GM19463 (cell line): ENCODE results near the gene CSNK2A1.
A peak's percentile ranks its signal among the peaks of the same experiment; 100 is the strongest.
"Not testable (repeated sequence)": the region's sequence is repeated elsewhere in the genome, so short reads cannot be mapped to it uniquely, and the experiment has no call there.

Experiments
- ATAC-seq: cut with Tn5 transposase; IDR thresholded peaks from one replicate; pipeline ENCODE4 v1.9.1; 2021; ENCODE audit warnings: mild to moderate bottlenecking, moderate library complexity; ENCODE audit not compliant: unreplicated experiment

The CSNK2A1 gene

DNA sequence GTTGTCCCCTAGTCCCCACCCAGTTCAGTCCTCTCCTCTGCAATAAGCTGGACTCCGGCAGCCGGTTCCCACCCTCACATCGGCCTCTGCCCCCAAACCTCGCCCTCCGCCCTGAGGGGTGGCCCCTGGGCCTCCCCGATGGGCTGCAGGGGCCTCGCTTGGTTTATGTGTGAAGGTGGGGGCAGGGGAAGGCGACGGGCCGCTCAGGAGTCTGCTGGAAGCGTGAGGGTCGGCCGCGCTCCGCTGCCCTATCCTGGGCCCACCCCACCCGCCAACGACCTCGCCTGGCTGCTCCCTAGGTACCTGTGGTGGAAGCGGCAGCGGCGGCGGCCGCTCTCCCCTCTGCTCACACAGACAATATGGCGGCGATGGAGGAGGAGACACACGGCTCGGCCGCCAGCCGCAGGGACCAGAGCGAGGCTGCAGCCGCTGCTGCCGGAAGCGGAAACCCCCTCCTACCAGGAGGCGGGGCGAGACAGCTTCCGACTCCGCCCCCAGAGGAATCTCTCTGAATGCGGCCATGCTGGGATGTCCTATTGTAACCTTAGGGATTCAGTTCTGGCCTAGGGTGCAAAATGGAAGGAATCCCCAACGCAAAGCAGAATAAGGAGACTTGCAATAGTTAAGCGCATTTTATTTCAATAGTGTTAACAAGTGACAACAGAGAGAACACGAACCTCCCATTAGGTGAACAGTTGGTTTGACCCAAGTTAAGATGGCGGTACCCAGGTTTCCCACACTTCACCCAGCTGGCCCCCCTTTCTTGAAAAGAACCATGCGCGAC, at the start of gene CSNK2A1:
TSS of gene CSNK2A1 (minus strand) at position 422 of the 784 bp plus-strand sequence. CDS start 35,239 bp downstream, outside the sequence.
- ATAC-seq, result peak; percentile 98

DNA sequence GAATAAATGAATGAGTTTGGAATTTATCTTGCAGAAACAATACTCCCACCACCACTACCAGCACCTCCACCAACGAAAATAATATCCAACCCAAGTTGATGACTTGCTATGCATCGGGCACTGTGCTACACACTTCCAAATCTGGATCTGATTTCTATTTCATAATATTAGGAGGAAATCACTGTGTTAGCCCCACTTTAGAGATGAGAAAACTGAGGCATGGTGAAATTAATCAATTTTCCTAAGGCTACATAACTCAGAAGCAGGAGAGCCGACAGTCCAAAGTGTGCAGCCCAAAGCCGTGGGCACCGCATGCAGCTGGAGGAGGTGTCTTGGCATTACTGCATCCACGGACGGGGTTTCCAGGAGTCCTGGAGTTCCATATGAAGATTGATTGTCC, 48.9 kb upstream of the CSNK2A1 start:
- no peak for ATAC-seq

DNA sequence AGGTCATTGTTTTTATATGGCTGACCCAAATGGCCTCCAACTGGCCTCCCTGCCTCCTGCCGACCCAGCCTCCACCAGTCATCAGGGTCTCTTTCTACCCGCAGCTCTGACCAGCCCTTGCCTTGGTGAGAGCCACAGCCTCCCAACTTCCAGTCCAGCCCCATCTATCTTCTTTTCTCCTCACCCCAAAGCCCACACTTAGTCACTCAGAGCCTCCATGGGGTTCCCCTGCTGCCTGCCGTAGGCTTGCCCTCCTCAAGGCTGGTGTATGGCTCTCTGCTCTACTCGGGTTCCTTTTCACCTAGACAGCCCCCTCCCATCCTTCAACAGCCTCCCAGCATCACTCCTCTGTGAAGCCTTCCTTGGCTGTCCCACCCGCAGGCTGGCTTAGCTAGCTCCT, 48.4 kb upstream of the CSNK2A1 start:
- ATAC-seq, result no peak

DNA sequence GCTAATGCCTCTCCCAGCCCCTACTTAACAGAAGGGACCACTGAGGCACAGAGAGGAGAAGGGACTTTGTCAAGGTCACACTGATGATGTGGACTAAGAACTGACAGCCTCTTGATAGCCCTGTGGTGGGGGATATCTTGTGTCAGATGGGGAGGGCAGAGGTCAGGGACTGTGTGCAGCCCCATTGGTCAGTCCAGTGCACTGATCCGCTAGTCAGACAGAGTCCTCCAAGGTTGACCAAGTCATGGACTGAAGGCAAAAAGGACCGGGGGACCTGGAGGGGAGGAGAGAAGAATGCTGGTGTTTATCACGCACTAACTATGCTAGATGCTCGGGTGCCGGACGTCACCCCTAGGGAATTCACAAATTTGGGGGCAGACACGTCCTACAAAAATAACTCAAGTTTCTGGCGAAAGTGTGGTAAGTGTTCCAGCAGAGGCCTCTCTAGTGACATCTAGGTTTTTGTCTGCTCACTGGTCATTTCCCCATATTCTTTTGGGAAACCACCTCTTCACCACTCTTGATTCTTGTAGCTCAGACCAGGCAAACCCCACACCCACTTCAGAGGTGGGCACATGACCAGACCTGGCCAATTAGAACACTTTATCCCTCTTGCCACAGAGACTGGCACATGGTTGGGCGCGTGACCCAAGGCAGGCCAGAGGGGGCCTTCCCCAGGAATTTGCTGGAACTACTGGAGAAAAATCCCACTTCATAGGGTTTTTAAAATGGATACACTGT, 45.5 kb upstream of the CSNK2A1 start:
- ATAC-seq, result peak; percentile 57

DNA sequence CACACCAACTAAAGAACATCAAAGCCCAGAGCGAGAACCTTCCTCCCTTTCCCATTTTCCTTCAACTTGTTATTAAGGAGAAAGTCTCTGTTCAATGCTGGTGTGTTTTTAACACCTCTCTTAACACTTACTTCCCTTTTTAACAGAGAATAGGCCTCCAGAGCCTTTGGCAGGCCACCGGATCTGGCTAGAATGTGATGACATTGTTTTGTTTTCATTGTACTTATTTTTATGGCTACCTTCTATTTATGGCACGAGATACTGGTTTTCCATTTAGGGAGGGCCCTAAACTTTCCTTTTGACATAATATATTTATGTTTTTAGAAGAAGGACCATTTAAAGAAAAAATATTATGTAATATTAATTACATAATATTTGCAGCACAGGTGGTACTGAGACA, 44.9 kb upstream of the CSNK2A1 start:
- no peak for ATAC-seq

DNA sequence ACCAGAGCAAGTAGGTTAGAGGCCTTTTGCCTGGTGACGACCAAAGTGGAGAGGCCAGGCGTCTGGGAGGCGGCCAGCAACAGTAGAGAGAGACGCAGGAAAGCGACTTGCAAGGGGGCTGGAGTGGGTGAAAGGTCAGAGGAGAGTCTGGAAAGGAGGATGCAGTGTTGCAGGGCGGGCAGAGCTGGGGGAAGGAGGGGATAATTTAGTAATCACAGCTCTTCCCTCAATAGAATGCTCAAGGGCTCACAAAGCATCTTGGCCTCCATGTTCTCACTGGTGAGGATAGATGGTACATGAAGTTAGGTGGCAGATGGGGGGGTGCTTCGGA, 41.3 kb upstream of the CSNK2A1 start:
- no peak for ATAC-seq

DNA sequence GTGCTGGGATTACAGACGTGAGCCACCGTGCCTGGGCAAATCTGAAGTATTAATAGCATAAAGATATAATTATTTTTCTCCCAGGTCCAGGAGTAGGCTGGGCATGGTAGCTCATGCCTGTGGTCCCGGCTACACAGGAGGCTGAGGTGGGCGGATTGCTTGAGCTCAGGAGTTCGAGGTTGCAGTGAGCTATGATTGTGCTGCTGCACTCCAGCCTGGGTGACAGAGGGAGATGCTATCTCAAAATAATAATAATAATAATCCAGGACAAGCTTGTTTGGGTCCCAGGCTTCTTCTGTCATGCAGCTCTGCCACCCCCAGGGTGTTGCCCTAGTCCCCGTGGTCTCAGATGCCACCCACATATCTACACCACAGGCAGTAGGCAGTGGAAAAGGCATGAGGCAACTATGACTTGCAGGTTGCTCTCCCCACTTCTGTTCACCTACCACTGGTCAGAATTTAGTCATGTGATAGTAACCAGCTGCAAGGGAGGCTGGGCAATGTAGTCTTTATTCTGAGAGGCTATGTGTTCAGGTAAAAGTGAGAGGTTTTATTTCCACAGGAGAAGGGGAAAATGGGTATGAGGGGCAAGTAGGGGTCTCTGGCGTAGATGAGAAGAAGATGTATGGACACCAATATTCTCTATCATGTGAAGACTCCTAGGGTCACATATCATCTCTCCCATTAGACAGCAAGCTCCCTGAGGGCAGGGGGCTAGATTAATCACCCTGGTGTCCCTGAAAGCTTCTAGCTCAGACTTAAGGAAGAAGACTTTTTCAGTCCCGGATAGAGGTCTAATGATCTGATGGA, 40.8 kb upstream of the CSNK2A1 start:
- peak; percentile 48 for ATAC-seq

DNA sequence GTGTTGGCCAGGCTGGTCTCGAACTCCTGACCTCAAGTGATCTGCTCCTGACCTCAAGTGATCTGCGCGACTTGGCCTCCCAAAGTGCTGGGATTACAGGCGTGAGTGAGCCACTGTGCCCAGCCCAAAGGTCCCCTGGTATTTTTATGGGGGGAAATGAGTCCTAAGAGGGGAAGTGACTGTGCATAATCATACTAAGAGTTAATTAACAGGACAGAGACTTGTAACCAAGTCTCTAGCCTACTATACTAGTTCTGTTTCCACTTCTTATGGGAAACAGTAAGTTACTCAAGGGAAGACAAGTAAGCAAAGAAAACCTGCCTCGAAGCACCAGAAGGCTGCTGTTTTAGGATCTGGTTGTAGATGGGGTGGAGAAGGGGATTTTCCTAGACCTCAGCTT, 38.6 kb upstream of the CSNK2A1 start:
- ATAC-seq, result no peak

DNA sequence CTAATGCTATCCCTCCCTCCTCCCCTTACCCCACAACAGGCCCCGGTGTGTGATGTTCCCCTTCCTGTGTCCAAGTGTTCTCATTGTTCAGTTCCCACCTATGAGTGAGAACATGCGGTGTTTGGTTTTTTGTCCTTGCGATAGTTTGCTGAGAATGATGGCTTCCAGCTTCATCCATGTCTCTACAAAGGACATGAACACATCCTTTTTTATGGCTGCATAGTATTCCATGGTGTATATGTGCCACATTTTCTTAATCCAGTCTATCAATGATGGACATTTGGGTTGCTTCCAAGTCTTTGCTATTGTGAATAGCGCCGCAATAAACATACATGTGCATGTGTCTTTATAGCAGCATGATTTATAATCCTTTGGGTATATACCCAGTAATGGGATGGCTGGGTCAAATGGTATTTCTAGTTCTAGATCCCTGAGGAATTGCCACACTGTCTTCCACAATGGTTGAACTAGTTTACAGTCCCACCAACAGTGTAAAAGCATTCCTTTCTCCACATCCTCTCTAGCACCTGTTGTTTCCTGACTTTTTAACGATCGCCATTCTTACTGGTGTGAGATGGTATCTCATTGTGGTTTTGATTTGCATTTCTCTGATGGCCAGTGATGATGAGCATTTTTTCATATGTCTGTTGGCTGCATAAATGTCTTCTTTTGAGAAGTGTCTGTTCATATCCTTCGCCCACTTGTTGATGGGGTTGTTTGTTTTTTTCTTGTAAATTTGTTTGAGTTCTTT, 35.5 kb upstream of the CSNK2A1 start:
- ATAC-seq, result not testable (repeated sequence)

DNA sequence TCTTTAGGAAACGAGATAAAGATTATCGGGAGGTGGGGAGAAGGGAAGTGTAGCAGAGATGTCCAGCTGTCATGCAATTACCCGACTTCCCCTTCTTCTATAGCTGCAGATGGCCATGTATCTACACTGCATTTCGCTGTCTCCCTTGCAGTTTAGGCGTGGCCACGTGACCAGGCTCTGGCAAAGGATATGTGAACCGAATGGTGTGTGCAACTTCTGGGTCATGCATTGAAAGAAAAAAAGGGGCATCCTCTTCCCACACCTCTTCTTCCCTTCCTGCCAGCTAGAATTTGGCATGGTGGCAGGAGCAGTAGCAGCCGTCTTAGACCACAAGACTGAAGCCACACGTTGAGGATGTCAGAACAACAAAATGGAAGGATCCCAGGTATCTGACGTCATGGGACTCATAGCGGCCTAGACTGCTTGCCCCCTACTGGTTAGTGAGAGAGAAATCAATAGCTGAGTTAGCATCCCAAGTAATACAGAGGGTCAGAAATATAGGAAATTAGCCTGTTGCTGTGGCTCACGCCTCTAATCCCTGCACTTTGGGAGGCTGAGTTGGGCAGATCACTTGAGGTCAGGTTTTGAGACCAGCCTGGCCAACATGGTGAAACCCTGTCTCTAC, 33.7 kb upstream of the CSNK2A1 start:
- ATAC-seq, result no peak

DNA sequence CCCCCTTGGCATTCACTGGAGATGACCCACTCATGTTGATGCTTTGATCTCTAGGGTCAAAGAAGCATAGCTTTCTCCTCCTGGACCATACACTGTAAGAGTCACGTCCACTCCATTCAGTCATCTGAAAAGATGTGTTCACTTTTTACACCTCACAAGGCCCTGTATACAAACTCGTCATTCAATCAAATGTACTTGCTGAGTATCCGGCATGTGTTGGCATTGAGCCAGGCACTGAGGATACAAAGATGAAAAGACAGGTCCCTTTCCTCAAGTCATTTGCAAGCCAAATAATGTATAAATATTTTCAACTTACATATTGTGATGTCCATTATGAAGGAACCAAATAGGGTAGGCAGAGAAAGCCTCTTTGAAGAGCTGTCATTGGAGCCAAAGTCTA, 32.6 kb upstream of the CSNK2A1 start:
- ATAC-seq, result no peak

DNA sequence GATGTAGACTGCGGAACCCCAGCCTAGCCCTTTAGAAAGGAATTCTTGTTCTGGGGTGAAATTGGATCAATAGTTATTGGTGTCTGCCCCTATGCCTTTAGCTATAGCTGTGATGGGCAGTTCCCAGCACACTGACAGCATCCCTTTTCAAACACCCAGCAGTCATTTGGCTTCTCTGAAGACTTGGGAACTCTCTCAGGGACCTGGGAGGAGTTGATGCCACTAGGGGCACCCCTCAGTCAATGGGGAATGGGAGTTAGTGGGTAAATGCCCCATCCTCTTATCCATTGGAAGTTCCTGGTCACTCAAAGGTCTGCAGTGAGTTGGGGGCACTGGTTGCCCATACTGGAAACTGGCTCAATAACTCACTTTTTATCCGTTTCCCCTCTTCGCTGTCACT, 31.6 kb upstream of the CSNK2A1 start:
- no peak for ATAC-seq

DNA sequence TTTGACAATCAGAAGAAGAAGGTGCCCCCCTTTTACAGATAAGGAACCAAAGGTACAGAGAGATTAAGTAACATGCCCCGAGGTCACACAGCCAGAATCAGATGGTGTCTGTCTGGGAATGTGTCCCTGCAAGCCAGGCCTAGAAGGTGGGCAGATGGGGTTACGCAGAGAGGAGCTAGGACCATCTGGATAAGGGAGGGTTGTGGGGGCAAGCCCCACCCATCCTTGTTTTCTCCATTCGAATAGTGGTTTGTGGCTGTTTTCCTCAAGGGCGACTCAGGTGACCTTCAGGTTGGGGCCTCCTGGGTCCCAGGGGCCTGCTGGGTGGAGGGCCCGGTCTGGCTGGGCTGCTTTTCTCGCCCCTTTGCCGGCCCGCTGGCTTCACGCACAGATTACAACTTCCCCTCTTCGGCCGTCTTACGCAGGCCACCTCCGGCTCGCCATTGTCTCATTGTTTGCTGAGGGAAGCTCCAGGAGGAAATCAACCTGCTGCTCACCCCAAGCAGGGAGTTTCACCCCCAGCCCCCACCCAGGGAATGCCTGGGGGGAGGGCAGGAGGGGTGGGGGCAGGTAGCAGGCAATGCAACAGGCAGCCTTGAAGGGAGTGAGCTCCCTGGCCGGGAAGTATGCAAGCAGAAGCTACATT, 30.8 kb upstream of the CSNK2A1 start:
- ATAC-seq, result no peak

DNA sequence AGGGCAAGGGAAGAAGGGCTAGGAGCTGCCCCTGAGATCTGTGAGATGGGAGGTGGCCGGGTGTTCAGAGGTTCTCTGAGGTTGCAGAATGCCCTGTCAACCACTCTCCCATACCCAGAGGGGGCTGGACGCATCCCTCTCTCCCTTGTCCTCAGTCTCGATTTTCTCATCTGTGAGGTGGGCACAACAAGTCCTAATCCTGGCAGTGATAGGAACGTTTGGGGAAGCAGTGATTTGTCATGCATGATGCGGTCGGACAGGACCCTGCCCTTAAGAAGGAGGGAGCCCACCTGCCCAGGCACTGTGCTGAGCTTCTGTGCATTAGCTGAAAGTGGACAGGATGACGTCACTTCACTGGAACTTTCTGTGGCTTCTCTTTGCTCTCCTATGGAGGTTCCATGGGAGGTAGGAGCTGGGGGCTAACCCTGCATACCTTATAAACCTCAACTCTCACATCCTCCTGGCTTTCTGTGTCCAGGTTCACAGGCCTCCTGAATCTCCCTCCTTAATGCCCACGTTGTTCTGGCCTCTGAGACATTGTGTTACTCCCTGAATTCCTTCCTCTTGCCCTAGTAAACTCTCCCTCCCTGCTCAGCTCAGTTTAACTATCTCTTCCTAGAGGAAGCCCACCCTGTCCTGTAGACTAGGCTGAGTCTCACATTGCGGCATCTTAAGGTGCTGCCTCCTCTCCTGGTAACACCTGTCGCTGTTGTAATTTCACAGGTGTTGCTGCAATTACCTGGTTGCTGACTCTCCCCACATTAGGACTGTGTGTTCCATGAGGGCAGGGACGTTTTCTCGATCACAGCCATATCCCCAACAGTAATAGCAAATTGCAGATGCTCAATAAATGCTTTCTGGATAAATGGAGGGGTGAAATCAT, 30.1 kb upstream of the CSNK2A1 start:
- ATAC-seq, result no peak

DNA sequence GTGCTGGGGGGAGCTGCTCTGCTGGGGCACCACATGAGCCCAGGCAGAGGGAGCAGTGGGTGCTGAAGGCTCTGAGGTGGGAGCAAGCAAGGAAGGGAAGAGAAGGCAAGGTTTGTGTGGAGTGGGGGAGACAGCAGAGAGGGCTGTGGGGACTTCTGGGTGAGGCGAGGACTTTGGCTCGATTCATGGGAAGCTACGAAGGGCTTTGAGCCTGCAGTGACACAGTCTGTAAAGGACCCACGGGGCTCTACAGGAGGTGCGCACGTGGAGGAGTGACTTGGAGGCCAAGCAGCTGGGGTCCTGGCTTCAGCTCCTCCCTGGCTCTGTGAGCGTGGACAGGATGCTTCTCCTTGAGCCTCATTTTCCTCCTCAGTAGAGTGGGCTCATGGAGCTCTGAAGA, 29.1 kb upstream of the CSNK2A1 start:
- no peak for ATAC-seq

DNA sequence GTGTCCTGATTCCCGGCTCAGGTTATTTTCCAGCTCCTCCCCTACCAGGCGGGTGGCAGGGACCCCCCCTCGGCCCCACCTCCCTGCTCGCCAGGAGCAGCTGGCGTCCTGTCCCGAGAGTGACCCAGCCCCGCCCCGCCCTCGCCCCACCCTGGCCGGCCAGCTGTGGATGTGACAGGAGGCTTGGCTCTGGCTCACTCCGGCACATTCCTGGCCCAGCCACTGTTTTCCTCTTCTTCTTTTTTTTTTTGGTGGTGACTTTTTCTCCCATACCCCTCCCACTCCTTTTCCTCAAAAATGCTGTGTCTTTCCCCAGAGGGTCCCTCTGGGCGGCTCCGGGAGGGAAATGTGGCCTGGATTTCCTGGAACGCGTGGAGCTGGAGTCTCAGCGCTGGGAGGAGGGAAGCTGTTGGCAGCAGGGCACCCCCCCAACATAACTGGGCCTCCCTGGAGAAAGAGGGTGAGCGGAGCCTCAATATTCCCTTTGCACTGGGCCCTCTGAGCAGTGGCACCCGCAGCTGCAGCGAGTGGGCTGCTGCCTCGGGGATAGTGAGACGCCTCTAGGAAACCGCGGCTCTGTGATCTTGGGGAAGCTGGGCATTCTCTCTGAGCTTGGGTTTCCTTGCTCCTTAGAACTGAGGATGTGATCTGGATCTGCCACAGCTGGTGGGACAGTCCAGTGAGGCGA, 28.3 kb upstream of the CSNK2A1 start:
- no peak for ATAC-seq

DNA sequence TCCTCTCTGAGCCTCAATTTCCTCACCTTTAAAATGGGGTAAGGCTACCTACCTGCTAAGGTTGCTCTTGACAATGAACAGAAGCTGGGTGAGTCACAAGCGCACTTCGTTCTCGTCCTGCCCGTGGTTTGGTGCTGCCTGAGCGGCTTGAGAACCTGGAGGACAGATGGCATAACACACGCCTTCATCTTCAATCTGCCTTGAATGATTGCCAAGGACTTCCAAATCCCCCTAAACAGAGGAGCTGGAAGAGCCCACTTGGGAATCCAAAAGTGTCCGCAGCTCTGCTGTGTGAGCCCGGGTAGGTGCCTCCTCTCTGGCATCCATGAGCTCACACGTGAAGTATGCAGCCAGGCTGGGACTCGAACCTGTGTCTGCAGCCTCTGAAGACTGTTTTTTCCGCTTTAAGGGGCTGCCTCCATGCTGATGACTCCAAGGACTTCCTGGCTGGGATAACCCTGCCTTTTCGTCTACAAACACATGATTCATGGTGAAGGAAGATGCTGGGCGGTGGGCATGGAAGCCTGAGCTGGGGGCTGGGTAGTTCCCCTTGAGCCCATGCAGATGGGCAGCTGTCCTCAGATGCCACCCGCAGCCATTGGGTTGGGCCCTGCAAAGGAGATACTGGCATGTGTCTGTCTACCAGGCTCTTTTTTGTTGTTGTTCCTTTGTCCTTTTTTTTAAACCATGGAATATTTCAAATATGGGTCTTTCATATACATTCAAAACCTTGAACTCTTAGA, 25.3 kb upstream of the CSNK2A1 start:
- ATAC-seq, result no peak
